CD4-positive, alpha-beta T cell (primary cell): ENCODE results near the gene SRGAP1. TPM values are rescaled to one million over a fixed set of nuclear protein-coding genes. Genes with fewer than 3 reads are reported as not detected.

Experiments
- ATAC-seq: fragments of 200-7000 bp; cut with Tn5 transposase; one replicate; pipeline ENCODE4 v1.10.0; 2022; ENCODE audit warnings: mild to moderate bottlenecking; ENCODE audit not compliant: poor library complexity
- CTCF ChIA-PET: fragments of 350-600 bp; sonication (Branson Sonifier 250); formaldehyde crosslinking; loops from one replicate; lab custom pipeline; 2021; ENCODE audit warnings: antibody characterized with exemption, inconsistent platforms; lab: Charles Lee
- POLR2A ChIA-PET: fragments of 350-600 bp; sonication (Branson Sonifier 250); formaldehyde crosslinking; loops from one replicate; lab custom pipeline; 2021; ENCODE audit warnings: antibody characterized with exemption, inconsistent platforms; lab: Charles Lee
- DNase-seq, 14 experiments: peaks; one replicate each; pipeline ENCODE4 v3.0.0-alpha.2; 2013 to 2020; ENCODE audit warnings: mixed read lengths in 2 of 14
- H3K27ac ChIP-seq, 2 donors: one replicate each; pipeline versions ENCODE4 v1.5.1 to v1.7.0; 2013; ENCODE audit warnings: low read length in 2 of 2, low read depth in 1 of 2, mild to moderate bottlenecking in 1 of 2
- H3K27me3 ChIP-seq, 2 experiments: 1 replicate in 1 of 2; 2 replicates in 1 of 2; pipeline versions ENCODE4 v1.6.1 to v1.7.0; 2013; ENCODE audit warnings: low read length in 2 of 2, control low read depth in 1 of 2, mild to moderate bottlenecking in 1 of 2, moderate library complexity in 1 of 2; ENCODE audit not compliant: insufficient read depth in 2 of 2, control insufficient read depth in 1 of 2
- H3K36me3 ChIP-seq: one replicate; pipeline ENCODE4 v1.6.1; 2013; ENCODE audit warnings: low read length, control low read depth; ENCODE audit not compliant: insufficient read depth
- H3K4me1 ChIP-seq: one replicate; pipeline ENCODE4 v1.6.1; 2013; ENCODE audit warnings: low read length, control low read depth; ENCODE audit not compliant: insufficient read depth
- H3K4me3 ChIP-seq: one replicate; pipeline ENCODE4 v1.5.1; 2013; ENCODE audit warnings: mild to moderate bottlenecking, low read length, moderate library complexity
- H3K9me3 ChIP-seq, 2 experiments: 1 replicate in 1 of 2; 2 replicates in 1 of 2; pipeline versions ENCODE4 v1.6.1 to v1.7.0; 2013; ENCODE audit warnings: low read length in 2 of 2, mild to moderate bottlenecking in 2 of 2, control low read depth in 1 of 2, moderate library complexity in 1 of 2; ENCODE audit not compliant: control insufficient read depth in 1 of 2, insufficient read depth in 1 of 2
- H3K27ac Mint-ChIP-seq: one replicate; pipeline ENCODE4 v1.8.0; 2020; ENCODE audit warnings: mixed read lengths
- H3K27me3 Mint-ChIP-seq: one replicate; pipeline ENCODE4 v1.8.0; 2021; ENCODE audit warnings: mixed read lengths
- H3K36me3 Mint-ChIP-seq: one replicate; pipeline ENCODE4 v1.8.0; 2021; ENCODE audit warnings: low read depth, mixed read lengths
- H3K4me1 Mint-ChIP-seq: one replicate; pipeline ENCODE4 v1.8.0; 2021; ENCODE audit warnings: low read depth, mixed read lengths
- H3K4me3 Mint-ChIP-seq: one replicate; pipeline ENCODE4 v1.8.0; 2020; ENCODE audit warnings: mild to moderate bottlenecking, mixed read lengths
- H3K9me3 Mint-ChIP-seq: one replicate; pipeline ENCODE4 v1.8.0; 2020; ENCODE audit warnings: mixed read lengths
- intact Hi-C, 2 experiments: fragments of 100-400 bp; cut with DNase I in 1 of 2; cut with micrococcal nuclease in 1 of 2; formaldehyde crosslinking; loops; one replicate each; pipeline versions ENCODE4 v1.15.1 to v1.9.0; 2023 to 2025; cut with DNase I, micrococcal nuclease
- total RNA-seq, 174 experiments: library from RNA in 2 of 174; stranded (reverse) in 2 of 174; gene quantifications; one replicate each; pipeline ENCODE4 v1.2.3 and lab custom pipeline; 2021 to 2026
- TF ChIP-seq, protein P1 (sequence below): fragments of 200-600 bp; IDR thresholded peaks from one replicate; pipeline ENCODE4 v1.8.0; 2022; ENCODE audit warnings: antibody characterized with exemption, mild to moderate bottlenecking

The SRGAP1 gene
- total RNA-seq, 2 experiments from 2014 or later, result 0.03 TPM; not detected in 1

DNA sequence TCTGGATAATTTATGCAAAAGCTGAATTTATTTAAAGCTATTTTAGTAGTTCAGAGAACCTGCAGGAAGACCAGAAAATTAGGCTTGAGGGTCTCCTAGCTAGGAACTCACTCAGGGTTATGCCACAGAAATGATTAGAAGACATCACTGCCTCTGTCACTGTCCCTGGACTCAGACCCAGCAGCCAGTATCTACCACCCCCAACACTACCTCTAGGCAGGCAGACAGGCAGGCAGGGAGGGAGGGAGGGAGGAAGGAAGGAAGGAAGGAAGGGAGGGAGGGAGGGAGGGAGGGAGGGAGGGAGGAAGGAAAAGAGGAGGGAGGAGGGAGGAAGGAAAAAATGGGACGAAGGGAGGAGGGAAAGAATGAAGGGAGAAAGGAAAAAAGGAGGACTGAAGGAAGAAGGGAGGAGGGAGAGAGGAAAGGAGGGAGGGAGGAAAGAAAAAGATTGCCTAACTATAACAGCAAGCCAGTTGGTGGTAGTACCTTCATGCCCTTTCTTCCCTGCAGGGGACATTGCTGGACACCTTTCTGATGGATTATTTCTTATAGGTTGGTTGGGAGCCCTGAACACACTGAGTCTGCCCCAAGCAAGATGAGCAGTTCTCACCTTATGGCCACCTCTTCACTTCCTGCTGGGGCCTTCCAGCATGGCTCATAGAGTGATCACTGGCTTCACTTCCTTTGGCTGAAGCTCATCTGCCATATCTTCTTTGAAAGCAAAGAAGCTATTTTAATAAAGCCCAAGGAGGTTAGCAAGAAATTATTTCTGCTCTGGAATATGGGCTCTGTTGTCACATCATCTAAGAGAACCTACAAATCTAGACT lies 327.9 kb downstream of the SRGAP1 start:
- Histone ChIP-seq H3K4me3 (no peak overlapping the region), H3K4me1 (no peaks in the 10 kb centered on the region), H3K27ac (no peak overlapping the region), H3K27me3 (no peaks in the 10 kb centered on the region), H3K36me3 (no peaks in the 10 kb centered on the region), H3K9me3 (no peaks in the 10 kb centered on the region)
- Mint-ChIP-seq H3K36me3 (peaks cover 6% of the 10 kb centered on the region), H3K27ac (no peak overlapping the region), H3K27me3 (no peaks in the 10 kb centered on the region), H3K4me3 (no peak overlapping the region), H3K9me3 (no peaks in the 10 kb centered on the region), H3K4me1 (no peaks in the 10 kb centered on the region)
- TF ChIP-seq, protein P1, sequence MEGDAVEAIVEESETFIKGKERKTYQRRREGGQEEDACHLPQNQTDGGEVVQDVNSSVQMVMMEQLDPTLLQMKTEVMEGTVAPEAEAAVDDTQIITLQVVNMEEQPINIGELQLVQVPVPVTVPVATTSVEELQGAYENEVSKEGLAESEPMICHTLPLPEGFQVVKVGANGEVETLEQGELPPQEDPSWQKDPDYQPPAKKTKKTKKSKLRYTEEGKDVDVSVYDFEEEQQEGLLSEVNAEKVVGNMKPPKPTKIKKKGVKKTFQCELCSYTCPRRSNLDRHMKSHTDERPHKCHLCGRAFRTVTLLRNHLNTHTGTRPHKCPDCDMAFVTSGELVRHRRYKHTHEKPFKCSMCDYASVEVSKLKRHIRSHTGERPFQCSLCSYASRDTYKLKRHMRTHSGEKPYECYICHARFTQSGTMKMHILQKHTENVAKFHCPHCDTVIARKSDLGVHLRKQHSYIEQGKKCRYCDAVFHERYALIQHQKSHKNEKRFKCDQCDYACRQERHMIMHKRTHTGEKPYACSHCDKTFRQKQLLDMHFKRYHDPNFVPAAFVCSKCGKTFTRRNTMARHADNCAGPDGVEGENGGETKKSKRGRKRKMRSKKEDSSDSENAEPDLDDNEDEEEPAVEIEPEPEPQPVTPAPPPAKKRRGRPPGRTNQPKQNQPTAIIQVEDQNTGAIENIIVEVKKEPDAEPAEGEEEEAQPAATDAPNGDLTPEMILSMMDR, result no peak
- ChIA-PET CTCF (no interaction called here), POLR2A (no interaction called here)
- ATAC-seq (no peak), DNase-seq (no peak)
- intact Hi-C loops, result no loop called here

DNA sequence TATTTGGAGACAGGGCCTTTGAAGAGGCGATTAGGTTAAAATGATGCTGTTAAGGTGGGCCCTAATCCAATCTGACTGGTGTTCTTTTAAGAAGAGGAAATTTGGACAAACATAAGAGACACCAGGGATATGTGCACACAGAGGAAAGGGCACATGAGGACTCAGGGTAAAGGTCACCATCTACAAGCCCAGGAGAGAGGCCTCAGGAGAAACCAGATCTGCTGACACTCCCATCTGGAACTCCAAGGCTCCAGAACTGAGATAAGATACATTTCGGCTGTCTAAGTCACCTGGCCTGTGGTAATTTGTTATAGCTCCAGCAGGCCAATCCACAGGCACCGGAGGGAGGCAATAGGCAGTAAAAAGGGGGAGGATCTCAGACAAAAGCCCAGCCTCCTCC lies 329.0 kb downstream of the SRGAP1 start:
- Histone ChIP-seq H3K9me3 (no peaks in the 10 kb centered on the region), H3K27me3 (no peaks in the 10 kb centered on the region), H3K36me3 (no peaks in the 10 kb centered on the region), H3K4me3 (no peak overlapping the region), H3K27ac (no peak overlapping the region), H3K4me1 (no peaks in the 10 kb centered on the region)
- Mint-ChIP-seq H3K27me3 (no peaks in the 10 kb centered on the region), H3K4me1 (no peaks in the 10 kb centered on the region), H3K36me3 (peaks cover 3% of the 10 kb centered on the region), H3K4me3 (no peak overlapping the region), H3K27ac (no peak overlapping the region), H3K9me3 (no peaks in the 10 kb centered on the region)
- no peak for DNase-seq
- intact Hi-C loops, result no loop called here
- TF ChIP-seq, protein P1, result no peak
- POLR2A ChIA-PET, result no interaction called here
- CTCF ChIA-PET, result interaction anchor here (0.5 kb wide), 1 partner anchor 54 kb away, joined by 4 read pairs; no protein-coding TSS in a partner anchor
- no peak for ATAC-seq

DNA sequence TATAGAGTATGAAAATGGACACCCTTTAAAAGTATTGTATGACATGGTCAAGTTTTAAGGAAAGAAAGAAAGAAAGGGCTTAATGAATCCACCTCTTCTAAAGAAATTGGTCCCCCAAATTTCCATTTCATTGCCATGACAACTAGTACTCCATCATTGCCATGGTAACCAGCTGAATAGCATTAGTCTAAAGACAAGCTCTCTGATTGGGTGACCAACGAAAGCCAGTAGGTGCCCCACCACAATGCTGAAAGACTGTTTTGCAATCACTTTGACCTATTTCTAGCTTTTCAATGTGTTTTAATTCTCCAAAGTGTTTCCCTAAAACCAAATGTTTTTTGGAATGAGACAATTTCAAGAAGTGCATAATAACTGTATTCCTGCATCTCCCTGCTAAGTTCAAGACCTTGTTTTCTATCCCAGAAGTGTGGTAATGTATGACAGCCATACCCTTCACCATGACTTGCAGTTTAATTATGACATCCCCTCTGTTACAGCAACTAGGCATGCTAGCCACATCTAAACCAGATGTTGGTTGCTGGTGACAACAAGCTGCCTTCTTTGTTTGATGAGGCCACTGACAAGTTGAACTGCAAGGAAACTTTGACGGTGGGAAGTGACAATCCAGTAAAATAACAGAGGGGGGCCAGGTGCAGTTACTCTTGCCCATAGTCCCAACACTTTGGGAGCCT lies 330.9 kb downstream of the SRGAP1 start:
- no peaks in the 10 kb centered on the region for H3K9me3 Mint-ChIP-seq
- CTCF ChIA-PET, result no interaction called here
- intact Hi-C loops, result no loop called here

More for the DNA sequence above, 330.9 kb downstream of the SRGAP1 start:
- Mint-ChIP-seq H3K4me3 (no peak overlapping the region), H3K36me3 (no peaks in the 10 kb centered on the region), H3K27me3 (no peaks in the 10 kb centered on the region), H3K4me1 (no peaks in the 10 kb centered on the region), H3K27ac (no peak overlapping the region)
- POLR2A ChIA-PET, result no interaction called here
- DNase-seq (no peak), ATAC-seq (no peak)
- H3K4me1 ChIP-seq, result no peaks in the 10 kb centered on the region
- no peaks in the 10 kb centered on the region for H3K36me3 ChIP-seq
- H3K27me3 ChIP-seq, result no peaks in the 10 kb centered on the region
- H3K4me3 ChIP-seq, result no peak overlapping the region
- no peak overlapping the region for H3K27ac ChIP-seq
- TF ChIP-seq, protein P1, result no peak
- no peaks in the 10 kb centered on the region for H3K9me3 ChIP-seq
